HepG2 (cell line): Measurements from ENCODE around the gene CAB39. TPM values are rescaled to one million over a fixed set of nuclear protein-coding genes. Genes with fewer than 3 reads are reported as not detected.

ENCODE experiments used
- ATAC-seq: fragments of 200-7000 bp; cut with Tn5 transposase; 3 replicates; pipeline ENCODE4 v1.9.1; 2020; ENCODE audit warnings: mild to moderate bottlenecking, moderate library complexity
- BruUV-seq: library from RNA; stranded (reverse); fragments of 400-500 nt; replicated peaks from 2 replicates; lab custom pipeline; 2021; lab: Mats Ljungman, UMichigan
- CTCF ChIA-PET: fragments of 300-600 bp; formaldehyde crosslinking; extraction: SDS; loops from one replicate; lab custom pipeline; 2021; ENCODE audit warnings: low total read pairs, inconsistent platforms, low intra/inter-chr PET ratio; lab: Yijun Ruan, JAX
- POLR2A ChIA-PET: fragments of 350-600 bp; sonication (Branson Sonifier 250); formaldehyde crosslinking; loops from one replicate; lab custom pipeline; 2020; ENCODE audit warnings: antibody characterized with exemption, inconsistent platforms; lab: Yijun Ruan, JAX
- DNase-seq: peaks from one replicate; pipeline ENCODE4 v3.0.0-alpha.2; 2015; ENCODE audit warnings: low spot score
- FAIRE-seq: peaks from 3 replicates; lab custom pipeline; 2011; peaks lifted over from hg19 to GRCh38; lab: Jason Lieb, UNC
- H2AFZ ChIP-seq: one replicate; pipeline ENCODE4 v1.6.1; 2011; ENCODE audit warnings: low read length, inconsistent platforms
- H3K27ac ChIP-seq: fragments of 300-600 bp; 3 replicates; pipeline ENCODE4 v1.8.0; 2011; ENCODE audit warnings: mixed run types, mild to moderate bottlenecking, mixed read lengths, low read length, inconsistent platforms; ENCODE audit not compliant: insufficient read depth; ENCODE audit errors: extremely low read length
- H3K27me3 ChIP-seq, 2 experiments: fragments of 200-600 bp in 1 of 2; 2 replicates in 1 of 2; 3 replicates in 1 of 2; pipeline versions ENCODE4 v1.6.0 to v1.8.0; 2011; ENCODE audit warnings: low read length in 2 of 2, mild to moderate bottlenecking in 2 of 2, moderate library complexity in 2 of 2, inconsistent platforms in 1 of 2; ENCODE audit not compliant: insufficient read depth in 2 of 2, control insufficient read depth in 1 of 2
- H3K36me3 ChIP-seq, 2 experiments: fragments of 200-600 bp in 1 of 2; replicated peaks in 1 of 2; 2 replicates in 1 of 2; 3 replicates in 1 of 2; pipeline versions ENCODE4 v1.5.1 to v1.8.0; 2011; ENCODE audit warnings: low read length in 2 of 2, inconsistent platforms in 1 of 2; ENCODE audit not compliant: insufficient read depth in 2 of 2, control insufficient read depth in 1 of 2
- H3K4me1 ChIP-seq: 2 replicates; pipeline ENCODE4 v1.5.1; 2012; ENCODE audit warnings: low read length, inconsistent platforms; ENCODE audit not compliant: insufficient read depth
- H3K4me2 ChIP-seq: 2 replicates; pipeline ENCODE4 v1.6.0; 2011; ENCODE audit warnings: low read depth, low read length, inconsistent platforms
- H3K4me3 ChIP-seq, 3 experiments: fragments of 200-600 bp in 1 of 3; sonication (generic), shearing (Covaris generic) in 1 of 3; replicated peaks in 1 of 3; 2 replicates each; pipeline ENCODE4 v1.5.1; 2011 to 2016; ENCODE audit warnings: low read length in 3 of 3, inconsistent platforms in 2 of 3, low read depth in 2 of 3, mild to moderate bottlenecking in 2 of 3, control low read depth in 1 of 3, mixed read lengths in 1 of 3; ENCODE audit not compliant: insufficient read depth in 1 of 3
- H3K79me2 ChIP-seq: one replicate; pipeline ENCODE4 v1.6.1; 2011; ENCODE audit warnings: low read length, inconsistent platforms; ENCODE audit not compliant: insufficient read depth
- H3K9ac ChIP-seq: 2 replicates; pipeline ENCODE4 v1.6.0; 2011; ENCODE audit warnings: mild to moderate bottlenecking, low read depth, low read length, inconsistent platforms; ENCODE audit not compliant: insufficient read depth
- H3K9me3 ChIP-seq: 2 replicates; pipeline ENCODE4 v1.5.1; 2012; ENCODE audit warnings: mild to moderate bottlenecking, low read length
- H4K20me1 ChIP-seq: 2 replicates; pipeline ENCODE4 v1.6.0; 2011; ENCODE audit warnings: inconsistent platforms, mild to moderate bottlenecking, low read length, moderate library complexity; ENCODE audit not compliant: insufficient read depth
- CC2D1A ChIP-seq: sonication (generic); formaldehyde crosslinking; IDR thresholded peaks from 2 replicates; pipeline ENCODE4 v1.8.1; 2023; ENCODE audit warnings: mild to moderate bottlenecking, missing genetic modification reagents
- CENPT ChIP-seq: sonication (generic); formaldehyde crosslinking; IDR thresholded peaks from 2 replicates; pipeline ENCODE4 v1.8.0; 2022; ENCODE audit warnings: low read depth, mild to moderate bottlenecking, moderate library complexity, missing genetic modification reagents
- KDM6A ChIP-seq: IDR thresholded peaks from 2 replicates; pipeline ENCODE4 v1.6.1; 2016; ENCODE audit warnings: low read depth
- U2AF2 ChIP-seq: fragments of 200-400 bp; formaldehyde crosslinking; IDR thresholded peaks from 2 replicates; pipeline ENCODE4 v1.6.1; 2017; ENCODE audit warnings: low read depth, mild to moderate bottlenecking, low read length
- ZNF138 ChIP-seq: sonication (generic); formaldehyde crosslinking; IDR thresholded peaks from 2 replicates; pipeline ENCODE4 v1.5.0; 2020; ENCODE audit warnings: mild to moderate bottlenecking, low read depth, missing genetic modification reagents
- WGBS: methylation state at CpG from one replicate; pipeline ENCODE4 v1.1.6; 2017; ENCODE audit warnings: low lambda C conversion rate; 5-methylcytosine and 5-hydroxymethylcytosine counted together
- in situ Hi-C: cut with HindIII; loops from 2 replicates; pipeline ENCODE4 v1.10.0; 2017; ENCODE audit warnings: low pct_unique_long_range_greater_than_20kb; ENCODE audit not compliant: extremely low pct_ligation_motif_present
- intact Hi-C: fragments of 100-400 bp; cut with micrococcal nuclease; formaldehyde crosslinking; loops from one replicate; pipeline ENCODE4 v1.10.0; 2022; ENCODE audit not compliant: unreplicated experiment
- polyA plus RNA-seq, 8 experiments: library from polyadenylated mRNA; depleted of rRNA in 3 of 8; stranded (reverse) in 7 of 8; unstranded in 1 of 8; fragments of >200 nt; fragmentation: Illumina TruSeq in 4 of 8; extraction: Trizol in 4 of 8; gene quantifications; 2 replicates each; pipeline versions ENCODE4 v1.2.1 to v1.2.3, GENCODE V29; 2011 to 2016; ENCODE audit warnings: low read depth in 4 of 8, missing spikeins in 1 of 8, mixed read lengths in 1 of 8; ENCODE audit not compliant: insufficient read depth in 1 of 8
- total RNA-seq, 5 experiments: library from RNA; depleted of rRNA; stranded (reverse); fragments of >200 nt; fragmentation: Illumina TruSeq; extraction: Trizol; gene quantifications; 2 replicates each; pipeline ENCODE4 v1.2.3, GENCODE V29; 2016; ENCODE audit warnings: low read depth in 1 of 5
- TF ChIP-seq, protein P1 (sequence below): sonication (generic); formaldehyde crosslinking; IDR thresholded peaks from 2 replicates; pipeline ENCODE4 v1.8.1; 2022; ENCODE audit warnings: low read depth, mild to moderate bottlenecking, missing genetic modification reagents
- TF ChIP-seq, protein P2 (sequence below): IDR thresholded peaks from 2 replicates; pipeline ENCODE4 v1.6.1; 2016

Gene CAB39
- total and polyA plus RNA-seq, 2 of the 13 experiments (the other 11 are each of a cell fraction or from before 2014, with no cell fraction given) = 19.3 to 45.3 TPM

DNA sequence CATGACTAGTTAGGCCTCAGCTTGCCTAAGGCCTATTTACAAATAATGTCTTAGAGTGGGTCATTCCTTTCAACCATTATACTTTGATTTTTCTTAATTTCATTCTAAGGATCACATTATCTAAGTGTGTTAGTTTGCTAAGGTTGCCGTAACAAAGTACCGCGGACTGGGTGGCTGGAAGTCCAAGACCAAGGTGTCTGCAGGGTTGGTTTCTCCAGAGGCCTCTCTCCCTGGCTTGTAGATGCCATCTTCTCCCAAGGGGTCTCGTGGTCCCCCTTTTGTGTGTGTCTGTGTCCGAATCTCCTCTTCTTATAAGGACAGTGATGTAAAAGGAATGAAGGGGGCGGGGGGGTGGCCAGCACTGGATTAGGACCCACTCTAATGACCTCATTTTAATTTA, 133.7 kb downstream of the CAB39 start:
- H3K9ac ChIP-seq = no peak overlapping the region
- POLR2A ChIA-PET = no interaction called here
- no TSS peak for BruUV-seq
- CTCF ChIA-PET = no interaction called here
- in situ Hi-C loops = no loop called here
- H2AFZ ChIP-seq = no peak overlapping the region
- H3K27ac ChIP-seq = no peak overlapping the region
- no peak for FAIRE-seq
- 55% methylated on average over 6 of the region's 6 CpGs for WGBS
- no peak overlapping the region for H3K4me3 ChIP-seq
- no peak for DNase-seq
- peaks cover 10% of the 10 kb centered on the region for H3K4me1 ChIP-seq
- no peak overlapping the region for H3K4me2 ChIP-seq
- TF ChIP-seq ZNF138 (CRISPR knock-in tag) = no peak
- no peak for TF ChIP-seq CENPT (CRISPR knock-in tag)
- TF ChIP-seq, protein P1, sequence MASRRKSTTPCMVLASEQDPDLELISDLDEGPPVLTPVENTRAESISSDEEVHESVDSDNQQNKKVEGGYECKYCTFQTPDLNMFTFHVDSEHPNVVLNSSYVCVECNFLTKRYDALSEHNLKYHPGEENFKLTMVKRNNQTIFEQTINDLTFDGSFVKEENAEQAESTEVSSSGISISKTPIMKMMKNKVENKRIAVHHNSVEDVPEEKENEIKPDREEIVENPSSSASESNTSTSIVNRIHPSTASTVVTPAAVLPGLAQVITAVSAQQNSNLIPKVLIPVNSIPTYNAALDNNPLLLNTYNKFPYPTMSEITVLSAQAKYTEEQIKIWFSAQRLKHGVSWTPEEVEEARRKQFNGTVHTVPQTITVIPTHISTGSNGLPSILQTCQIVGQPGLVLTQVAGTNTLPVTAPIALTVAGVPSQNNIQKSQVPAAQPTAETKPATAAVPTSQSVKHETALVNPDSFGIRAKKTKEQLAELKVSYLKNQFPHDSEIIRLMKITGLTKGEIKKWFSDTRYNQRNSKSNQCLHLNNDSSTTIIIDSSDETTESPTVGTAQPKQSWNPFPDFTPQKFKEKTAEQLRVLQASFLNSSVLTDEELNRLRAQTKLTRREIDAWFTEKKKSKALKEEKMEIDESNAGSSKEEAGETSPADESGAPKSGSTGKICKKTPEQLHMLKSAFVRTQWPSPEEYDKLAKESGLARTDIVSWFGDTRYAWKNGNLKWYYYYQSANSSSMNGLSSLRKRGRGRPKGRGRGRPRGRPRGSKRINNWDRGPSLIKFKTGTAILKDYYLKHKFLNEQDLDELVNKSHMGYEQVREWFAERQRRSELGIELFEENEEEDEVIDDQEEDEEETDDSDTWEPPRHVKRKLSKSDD (CRISPR knock-in tag) = no peak
- no peak for TF ChIP-seq U2AF2
- TF ChIP-seq, protein P2, sequence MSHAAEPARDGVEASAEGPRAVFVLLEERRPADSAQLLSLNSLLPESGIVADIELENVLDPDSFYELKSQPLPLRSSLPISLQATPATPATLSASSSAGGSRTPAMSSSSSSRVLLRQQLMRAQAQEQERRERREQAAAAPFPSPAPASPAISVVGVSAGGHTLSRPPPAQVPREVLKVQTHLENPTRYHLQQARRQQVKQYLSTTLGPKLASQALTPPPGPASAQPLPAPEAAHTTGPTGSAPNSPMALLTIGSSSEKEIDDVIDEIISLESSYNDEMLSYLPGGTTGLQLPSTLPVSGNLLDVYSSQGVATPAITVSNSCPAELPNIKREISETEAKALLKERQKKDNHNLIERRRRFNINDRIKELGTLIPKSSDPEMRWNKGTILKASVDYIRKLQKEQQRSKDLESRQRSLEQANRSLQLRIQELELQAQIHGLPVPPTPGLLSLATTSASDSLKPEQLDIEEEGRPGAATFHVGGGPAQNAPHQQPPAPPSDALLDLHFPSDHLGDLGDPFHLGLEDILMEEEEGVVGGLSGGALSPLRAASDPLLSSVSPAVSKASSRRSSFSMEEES (CRISPR knock-in tag) = no peak
- no peak for TF ChIP-seq CC2D1A
- no peak for TF ChIP-seq KDM6A (CRISPR knock-in tag)
- intact Hi-C loops = loop anchor here (5.0 kb wide), 1 partner anchor 76 kb away; no protein-coding TSS in a partner anchor
- no peaks in the 10 kb centered on the region for H3K9me3 ChIP-seq
- peaks cover 0 to 42% of the 10 kb centered on the region in 2 experiments; a peak in 3 of 5 replicates for H3K27me3 ChIP-seq
- H4K20me1 ChIP-seq = no peaks in the 10 kb centered on the region
- no peaks in the 10 kb centered on the region for H3K79me2 ChIP-seq
- no peaks in the 10 kb centered on the region for H3K36me3 ChIP-seq
- ATAC-seq = no peak
